HG02870 (cell line): ENCODE results near the gene EFNA5.

Experiments
- ATAC-seq: cut with Tn5 transposase; IDR thresholded peaks from one replicate; pipeline ENCODE4 v1.9.1; 2021; ENCODE audit warnings: mild to moderate bottlenecking, moderate library complexity; ENCODE audit not compliant: unreplicated experiment

EFNA5 gene

DNA sequence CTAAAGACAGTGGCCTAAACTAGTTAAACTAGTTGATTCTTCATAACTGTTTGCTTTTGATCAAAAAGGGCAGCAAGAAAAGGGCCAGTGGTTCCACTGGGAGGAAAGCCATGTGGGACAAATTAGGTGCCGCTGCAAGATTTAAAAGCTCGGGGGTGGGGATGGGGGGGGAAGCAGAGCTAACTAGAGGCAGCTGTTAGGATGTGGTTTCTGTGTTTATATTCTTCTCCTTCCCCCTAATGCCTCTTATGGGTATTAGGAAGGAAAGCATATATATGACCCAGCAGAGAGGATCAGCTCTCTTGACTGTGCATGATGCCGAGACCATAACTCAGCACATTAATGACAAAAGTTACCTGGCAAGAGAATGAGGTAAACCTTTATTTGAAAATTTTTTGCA, 65.7 kb downstream of the EFNA5 start:
- ATAC-seq: no peak

DNA sequence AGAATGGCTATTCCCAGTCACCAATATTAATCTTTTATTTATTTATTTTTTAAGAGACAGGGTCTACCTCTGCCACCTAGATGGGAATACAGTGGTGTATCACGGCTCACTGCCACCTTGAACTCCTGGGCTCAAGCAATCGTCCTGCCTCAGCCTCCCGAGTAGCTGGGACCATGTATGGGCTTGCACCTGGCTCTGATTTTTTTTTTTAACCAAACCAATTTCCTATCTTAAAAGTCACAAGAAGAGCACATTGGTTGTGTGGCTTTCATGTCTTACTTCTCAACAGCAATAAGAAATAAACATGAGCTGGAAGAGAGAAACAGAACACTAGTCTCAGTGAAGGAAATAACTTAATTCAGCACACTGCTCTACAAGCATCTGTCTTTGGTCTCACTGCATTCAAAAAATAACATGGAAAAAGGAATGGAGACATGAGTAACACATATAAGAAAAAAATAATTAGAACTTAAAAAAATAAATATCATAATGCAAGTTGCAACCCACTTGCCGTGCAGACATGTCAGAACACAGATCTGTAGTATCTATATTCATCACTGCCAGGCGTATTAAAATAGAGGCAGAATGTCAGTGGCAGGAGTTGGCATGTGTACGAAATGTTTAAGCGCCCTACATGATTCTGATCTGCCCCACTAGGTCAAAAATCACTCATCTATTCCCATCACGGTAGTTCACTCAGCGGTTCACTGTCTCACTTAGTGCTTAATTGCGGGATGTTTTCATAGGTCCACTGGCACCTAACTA, 66.4 kb downstream of the EFNA5 start:
- no peak for ATAC-seq

DNA sequence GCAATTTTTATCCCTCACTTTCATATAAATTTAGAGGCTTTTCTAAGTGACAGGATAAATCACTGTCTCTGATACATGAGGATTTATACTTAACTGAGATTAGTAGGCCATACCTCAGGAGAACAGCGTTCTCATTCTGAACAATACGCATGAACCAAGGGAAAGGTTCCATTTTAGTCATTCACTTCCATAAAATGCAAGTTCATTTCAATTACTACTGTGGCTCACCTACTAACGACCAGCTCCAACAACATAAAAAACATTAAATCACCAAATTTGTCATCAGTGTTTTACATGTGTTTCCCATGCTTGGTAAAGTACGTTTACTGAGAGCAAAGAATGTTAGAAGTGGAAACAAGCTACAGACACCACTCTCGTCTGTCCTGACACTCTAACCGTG, 67.4 kb downstream of the EFNA5 start:
- no peak for ATAC-seq

DNA sequence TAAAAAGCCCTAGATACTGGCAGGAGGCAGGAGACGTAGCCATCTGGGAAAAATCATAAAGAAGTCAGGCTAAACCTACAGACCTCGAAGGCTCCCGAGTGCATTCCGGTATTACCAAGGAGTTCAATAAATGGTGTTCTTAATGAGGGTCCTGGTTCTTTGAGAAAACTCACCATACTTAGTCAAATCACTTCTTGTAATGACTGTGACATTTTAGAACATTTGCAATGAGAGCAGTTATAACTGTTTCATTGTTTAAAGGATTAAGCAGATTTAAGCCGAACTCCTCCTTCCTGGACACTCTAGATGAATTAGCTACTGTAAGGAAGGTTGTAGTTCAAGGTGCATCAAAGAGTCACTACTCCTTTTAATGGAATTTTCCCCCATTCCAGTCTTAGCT, 67.8 kb downstream of the EFNA5 start:
- ATAC-seq: no peak

DNA sequence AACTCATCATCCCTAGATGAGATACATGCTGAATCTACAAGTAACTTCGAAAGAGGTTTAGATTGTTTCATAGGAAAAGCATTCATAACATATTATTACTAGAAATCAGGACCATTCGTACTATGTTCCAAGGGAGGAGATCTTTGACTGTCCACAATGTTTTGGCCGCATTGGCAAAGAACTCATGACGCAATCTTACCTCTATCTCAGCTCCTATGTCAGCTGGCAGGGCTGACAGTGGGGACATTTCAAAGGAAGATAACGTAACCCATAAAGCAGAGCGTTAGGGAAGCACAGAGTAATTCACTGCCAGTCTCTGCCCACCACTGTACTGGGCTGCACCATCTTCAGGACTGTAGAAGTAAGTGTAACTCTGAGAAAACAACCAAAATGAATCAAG, 69.7 kb downstream of the EFNA5 start:
- no peak for ATAC-seq

DNA sequence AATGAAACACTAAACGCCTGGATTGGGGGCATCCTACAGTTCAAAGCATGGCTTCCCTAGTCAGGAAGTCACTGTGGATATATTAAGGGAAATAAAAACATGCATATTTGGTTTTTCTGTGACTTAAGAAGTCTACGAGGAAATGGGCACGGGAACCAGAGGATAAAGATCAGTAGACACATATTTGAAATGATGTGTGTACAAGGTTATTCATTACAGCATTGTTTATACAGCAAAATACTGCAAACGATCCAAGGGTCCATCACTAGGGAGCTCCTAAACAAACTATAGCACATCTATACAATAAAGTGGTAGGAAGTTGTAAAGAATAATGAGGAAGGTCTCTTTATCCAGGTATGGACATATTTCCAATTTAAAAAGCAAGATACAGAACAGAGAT, 71.8 kb downstream of the EFNA5 start:
- no peak for ATAC-seq

DNA sequence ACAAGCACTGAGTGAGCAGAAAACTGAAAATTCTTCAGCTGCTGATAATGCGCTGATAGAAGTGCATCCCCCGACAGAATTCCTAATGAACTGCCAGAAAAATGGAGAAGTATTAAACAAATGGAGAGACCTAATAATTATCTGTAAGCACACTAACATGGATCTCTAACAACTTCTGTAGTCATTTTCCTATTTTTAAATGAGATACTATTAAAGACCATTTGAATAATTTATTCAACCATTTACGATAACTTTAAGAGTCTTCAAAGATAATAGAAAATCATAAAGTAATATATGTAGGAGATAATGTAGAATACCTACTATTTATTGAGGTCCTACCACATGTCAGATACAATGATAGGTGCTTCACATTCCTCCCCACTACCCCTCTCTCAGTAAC, 72.9 kb downstream of the EFNA5 start:
- ATAC-seq: no peak

DNA sequence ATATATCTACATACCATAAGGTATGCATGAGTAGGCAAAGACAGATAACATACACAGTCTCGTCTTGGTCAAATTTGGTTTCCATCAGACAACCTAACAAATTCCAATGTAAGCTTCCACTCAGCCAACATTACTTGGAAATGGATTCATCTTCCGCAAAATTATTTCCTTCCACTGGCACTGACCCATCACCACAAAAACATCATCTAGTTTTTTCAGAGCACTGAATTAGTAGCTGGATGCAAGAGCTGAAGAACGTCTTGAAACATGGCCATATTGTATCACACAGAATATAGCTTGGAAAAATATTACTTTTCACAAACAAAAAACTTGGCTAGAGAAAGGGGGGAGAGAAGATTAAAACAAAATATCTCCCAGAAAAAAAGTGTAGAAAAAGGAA, 73.5 kb downstream of the EFNA5 start:
- no peak for ATAC-seq

DNA sequence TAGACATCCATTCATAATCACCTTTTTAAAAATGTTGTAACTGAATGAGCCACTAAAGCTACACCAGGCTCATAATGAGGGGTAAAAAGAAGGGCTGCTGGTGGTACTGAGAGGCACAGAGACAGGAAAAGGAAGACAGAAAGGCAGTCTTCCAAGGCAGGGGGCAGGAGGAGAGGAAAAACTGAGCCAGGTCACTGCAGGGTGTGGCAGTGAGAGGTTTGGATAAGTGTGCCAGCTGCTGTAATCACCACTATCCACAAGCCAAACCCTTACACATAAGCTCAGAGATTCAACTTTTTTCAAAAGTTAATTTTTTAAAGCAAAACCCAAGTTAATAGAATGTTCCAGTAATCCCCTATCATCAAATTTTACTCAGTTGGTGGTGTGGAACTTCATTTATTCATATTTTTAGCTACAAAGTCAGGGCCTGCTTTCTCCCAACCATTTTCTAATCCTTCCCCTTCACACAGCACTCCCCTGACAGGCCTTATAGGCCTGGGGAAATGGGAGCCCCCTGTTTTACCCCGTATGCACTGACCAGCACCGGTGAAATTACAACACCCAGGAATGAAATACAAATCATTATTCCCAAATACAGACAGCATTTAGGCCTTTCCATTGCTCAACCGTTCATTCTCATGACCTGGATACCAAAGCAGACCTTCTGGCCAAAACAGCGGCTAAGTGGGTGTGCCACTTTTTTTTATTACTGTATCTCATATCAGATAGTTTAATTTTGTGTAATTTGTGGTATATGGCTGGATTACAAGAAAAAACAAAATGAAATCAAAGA, 76.3 kb downstream of the EFNA5 start:
- no peak for ATAC-seq

DNA sequence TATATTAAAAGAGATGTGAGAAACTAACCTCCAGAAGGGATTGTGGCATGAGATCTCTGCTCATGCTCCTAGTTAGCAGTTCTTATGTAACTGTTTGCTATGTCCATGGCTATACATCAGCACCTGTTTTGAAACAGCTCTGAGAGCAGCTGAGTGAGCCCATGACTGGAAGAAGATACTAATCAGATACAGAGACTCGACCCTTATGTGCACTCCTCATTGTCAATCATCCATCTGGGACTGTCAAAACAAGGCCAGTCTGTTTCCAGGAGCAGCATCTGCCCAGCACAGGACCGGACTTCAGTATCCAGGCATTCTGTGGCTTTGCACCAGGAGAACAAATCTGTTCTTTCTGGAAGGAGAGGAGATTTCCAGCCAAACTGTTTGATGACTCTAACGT, 77.7 kb downstream of the EFNA5 start:
- no peak for ATAC-seq

DNA sequence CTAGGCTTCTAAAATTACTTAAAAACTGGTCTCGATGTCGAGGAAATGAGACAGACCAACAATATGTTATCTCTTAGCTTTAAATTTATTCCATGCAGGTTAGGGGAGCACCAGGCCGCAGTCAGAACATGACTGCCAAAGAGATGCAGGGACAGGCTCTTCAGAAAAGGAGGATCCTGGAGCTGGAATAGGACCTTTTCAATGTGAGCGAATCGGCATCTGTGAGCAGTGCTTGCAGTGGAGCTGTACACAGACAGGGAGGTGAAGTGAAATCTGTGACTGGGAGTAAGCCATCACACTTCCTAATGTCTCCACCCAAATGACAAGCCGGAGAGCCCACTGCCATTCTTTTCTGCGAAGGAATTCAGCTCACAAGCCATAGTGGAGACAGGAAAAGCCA, 78.2 kb downstream of the EFNA5 start:
- ATAC-seq: no peak

DNA sequence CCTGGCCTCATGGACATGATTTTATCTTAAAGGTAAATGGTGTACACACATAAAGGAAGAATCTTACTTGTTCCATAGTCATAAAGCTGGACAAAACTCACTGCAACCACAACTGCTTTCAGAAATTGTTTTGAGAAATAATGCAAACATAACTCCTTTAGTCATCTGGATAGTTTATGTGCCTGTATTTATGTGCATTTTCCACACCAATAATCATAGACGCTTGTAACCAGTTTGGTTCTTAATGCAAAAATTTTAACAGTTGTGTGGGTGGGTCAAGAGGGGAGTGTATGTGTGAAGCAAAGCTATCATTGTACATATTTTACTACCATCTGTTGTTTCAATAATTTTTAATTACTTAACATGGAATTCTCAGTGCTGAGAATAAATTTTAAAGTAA, 80.1 kb downstream of the EFNA5 start:
- ATAC-seq: no peak

DNA sequence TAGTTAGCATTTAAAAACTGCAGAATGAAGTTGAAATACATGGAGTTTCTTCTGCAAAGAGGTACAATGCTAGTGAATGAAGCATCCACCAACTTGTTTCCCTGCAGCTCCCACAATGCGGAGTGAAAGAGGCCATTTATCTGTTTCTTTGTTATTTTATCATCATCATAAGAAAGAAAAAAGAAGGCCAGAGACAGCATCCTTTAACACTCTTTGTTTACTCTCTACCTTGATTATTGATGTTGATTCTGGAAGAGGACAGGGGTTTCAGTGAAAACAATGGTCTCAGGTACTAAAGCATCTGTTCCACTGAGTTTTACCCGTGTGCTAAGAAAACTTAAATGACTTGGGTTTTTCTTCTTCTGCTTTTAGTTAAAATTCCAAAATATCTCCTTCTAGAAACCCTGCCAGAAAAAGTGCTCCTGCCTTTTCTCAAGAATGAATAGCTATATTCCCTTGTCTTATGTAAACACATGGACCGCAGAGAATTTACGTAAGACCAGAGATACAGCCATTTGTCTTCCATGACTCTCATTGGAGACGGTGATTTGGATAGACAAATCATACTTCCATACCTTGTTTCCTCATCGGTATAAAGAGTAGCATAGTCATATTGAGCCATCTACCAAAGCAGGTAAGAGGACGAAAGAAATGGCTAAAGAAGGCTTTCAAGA, 81.1 kb downstream of the EFNA5 start:
- ATAC-seq: no peak

DNA sequence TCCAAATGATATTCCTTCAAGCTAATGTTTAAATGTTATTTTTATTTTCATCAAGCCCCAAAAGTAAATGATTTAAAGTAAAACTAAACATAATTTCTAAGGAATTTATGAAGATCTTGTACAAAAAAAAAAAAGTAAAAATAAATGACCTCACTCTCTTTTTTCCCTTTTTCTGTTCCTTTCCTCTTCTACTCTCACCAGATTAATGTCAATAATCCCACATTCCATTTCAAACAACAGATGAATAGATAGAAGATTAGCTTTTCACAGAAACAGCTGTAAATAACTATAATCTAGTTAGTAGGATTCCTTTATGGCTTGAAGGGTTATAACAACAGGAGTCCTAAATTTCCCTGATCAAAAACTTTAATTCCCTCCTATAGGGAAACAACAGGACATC, 88.1 kb downstream of the EFNA5 start:
- no peak for ATAC-seq

DNA sequence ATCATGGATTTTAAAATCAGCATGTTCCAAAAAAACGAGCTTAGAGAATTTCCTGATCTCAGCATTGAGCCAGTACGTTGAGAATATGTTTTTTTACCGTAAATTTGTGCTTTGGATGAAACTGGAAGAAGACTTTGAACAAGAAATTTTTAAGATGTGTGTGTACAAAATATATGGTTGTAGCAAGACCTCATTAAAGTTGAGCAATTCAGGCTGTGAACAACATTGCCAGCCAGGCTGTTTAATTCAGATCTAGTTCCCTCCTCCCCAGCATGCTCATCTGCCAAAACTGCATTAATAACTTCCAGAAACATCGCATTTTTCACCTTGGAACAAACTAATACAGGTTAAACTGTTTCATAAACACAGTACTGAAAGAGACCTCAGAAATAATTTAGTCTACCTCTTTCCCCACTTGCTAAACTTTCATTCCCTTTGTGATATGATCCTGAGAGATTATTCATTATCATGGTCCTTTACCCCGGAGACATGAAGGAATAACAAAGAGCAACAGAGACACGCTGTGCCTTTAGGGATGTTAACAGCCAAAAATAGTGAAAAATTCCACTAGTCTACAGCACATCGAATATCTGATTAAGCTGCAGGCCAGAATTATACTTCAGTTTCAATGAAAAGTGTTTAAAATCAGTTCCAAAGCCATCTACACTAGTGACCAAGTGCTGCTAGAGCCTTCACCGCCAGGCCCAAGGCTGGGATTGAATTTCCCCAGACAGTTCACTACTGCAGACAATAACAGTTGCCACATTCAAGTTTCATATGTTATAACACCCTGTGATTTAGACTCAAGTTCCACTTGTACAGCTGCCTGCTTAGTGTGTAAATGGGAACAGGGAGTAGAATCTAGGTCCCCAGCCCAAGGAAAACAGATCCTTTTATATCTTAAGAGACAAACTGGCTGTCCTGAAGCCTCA, 89.6 kb downstream of the EFNA5 start:
- no peak for ATAC-seq

DNA sequence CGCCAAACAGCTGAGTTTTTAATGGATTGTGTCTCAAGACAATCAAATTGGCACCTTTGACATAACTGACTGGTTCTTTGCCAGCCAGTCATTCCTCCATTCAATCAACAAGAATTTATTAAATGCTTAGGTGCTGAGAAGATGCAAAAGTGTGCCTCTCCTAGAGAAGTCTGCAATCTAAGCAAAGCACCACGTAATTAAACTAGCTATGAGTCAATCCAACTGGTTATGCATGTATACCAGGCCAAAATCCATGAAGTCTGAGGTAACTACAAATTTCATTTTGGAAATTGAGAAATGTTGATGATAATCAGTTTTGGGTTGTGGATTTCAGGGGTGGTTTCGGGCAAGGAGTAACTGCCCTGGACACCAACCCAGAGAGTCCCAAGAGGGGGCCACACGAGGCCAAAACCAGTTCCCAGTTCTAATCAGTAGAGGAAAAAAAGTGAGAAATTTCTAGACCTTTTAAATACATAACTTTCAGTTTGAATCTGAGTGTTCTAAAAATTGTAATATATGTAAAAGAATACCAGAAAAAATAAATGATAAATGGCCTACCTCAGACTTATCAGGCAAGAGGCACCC, 92.6 kb downstream of the EFNA5 start:
- no peak for ATAC-seq

DNA sequence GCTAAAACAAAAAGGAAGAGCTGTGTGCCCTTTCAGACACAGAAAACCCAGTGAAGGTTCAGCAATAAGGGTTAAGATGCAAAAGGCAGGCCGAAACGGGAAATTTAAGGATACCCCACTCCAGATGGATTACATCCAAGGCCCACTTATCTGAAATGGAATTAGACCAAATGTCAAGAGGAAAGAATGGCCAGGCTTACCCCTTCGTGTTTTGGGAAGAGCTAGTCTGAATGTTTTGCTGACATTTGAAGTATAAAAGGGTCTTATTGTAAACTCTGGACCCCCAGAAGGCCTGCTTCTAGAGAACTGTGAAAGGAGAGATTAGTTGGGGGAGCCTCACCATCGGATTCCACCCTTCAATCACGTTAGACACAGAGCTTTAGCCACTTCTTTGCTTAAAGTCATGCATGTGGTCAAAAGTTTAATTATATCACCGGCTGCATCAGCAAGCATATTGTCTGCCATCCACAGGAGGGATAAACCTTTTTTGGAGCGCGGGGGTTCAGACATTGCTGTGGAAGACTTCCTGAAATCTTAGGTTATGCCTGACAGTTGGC, 93.3 kb downstream of the EFNA5 start:
- no peak for ATAC-seq

DNA sequence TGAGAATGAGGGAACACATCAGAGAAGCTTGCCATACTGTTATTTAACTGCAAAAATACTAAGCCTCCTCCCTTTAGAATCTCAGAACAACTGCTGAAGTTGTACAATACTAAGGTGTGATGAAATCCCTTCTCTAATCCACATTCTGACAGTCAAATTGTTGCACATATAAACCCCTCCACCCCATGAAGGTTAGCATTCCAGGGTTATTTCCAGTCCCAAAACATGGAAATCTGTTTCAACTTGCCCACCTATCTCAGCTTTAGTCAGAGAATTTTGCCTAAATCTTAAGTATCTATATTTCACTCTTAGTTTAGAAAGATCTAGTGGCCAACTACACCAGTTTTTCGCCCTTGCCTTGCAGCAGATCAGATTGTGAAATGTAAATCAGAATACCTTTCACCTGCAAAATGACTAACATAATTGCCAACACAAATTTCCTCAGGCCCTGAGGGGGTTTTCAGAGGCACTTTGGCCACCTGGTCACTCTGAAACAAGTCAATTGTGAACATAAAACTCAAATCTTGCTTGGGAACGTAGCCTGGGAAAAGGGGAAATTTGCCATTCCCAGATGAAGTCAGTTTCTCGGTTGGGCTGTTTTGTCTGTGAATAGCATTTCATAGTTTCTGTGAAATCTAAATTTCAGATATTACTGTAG, 93.9 kb downstream of the EFNA5 start:
- no peak for ATAC-seq

DNA sequence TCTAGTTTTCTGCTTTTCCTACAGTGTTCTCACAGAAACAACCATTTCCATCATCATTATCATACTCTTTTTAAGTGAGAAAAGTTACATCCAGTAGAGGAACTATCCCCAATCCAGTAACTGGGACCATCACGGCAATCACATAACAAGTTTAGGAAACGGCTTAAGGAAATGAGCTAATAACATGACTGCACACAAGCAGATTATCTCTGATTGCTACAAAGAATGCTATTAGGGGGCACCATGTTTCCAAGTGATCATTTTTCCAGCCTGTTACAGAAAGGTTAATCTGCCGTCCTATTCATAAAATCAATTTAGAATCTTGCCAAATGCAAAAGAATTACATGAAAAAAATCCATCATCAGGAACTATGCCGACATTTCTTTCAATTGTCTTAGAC, 94.6 kb downstream of the EFNA5 start:
- ATAC-seq: no peak

DNA sequence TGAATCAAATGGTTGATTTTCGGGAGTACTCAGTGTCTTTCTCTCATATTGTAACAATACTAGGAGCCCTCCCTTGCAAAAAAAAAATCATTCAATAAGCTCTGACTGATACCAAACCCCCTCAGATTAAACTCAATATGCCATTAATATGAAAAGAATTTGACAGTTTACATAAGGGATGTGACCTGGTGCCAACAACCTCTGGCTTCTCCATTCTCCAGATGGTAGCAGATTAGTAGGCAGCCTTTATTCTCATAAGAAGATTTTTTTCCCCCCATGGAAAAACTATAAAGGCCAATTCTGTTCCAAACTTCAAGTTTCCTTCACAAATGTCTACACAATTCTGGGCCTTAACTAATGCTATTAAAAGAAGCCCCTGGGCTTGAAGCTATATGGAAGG, 96.5 kb downstream of the EFNA5 start:
- no peak for ATAC-seq
